ENCODE data around the gene SLC11A2.

DNA sequence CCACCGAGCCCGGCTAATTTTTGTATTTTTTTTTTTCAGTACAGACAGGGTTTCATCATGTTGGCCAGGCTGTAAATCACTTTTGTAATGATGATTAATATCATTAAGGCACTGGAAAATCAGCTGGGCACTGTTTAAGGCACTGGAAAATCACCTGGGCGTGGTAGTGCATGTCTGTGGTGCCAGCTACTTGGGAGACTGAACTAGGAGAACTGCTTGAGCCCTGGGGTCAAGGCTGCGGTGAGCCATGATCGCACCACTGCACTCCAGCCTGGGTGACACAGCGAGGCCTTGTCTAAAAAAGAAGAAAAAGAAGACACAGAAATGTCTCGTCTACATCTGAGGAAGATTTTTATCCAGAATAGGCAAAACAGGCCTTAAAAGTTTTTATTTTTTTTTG is 12.7 kb downstream of the SLC11A2 start:
- TF ChIP-seq, protein P1, sequence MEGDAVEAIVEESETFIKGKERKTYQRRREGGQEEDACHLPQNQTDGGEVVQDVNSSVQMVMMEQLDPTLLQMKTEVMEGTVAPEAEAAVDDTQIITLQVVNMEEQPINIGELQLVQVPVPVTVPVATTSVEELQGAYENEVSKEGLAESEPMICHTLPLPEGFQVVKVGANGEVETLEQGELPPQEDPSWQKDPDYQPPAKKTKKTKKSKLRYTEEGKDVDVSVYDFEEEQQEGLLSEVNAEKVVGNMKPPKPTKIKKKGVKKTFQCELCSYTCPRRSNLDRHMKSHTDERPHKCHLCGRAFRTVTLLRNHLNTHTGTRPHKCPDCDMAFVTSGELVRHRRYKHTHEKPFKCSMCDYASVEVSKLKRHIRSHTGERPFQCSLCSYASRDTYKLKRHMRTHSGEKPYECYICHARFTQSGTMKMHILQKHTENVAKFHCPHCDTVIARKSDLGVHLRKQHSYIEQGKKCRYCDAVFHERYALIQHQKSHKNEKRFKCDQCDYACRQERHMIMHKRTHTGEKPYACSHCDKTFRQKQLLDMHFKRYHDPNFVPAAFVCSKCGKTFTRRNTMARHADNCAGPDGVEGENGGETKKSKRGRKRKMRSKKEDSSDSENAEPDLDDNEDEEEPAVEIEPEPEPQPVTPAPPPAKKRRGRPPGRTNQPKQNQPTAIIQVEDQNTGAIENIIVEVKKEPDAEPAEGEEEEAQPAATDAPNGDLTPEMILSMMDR (IDR thresholded peaks at IDR 0.05): no peak
- TF ChIP-seq ZFX (IDR thresholded peaks at IDR 0.05; ENCODE audit: borderline replicate concordance): no peak
